Trophoblast cell (in vitro differentiated cells and primary cell): ENCODE measurements around the gene ALDH3B1.

Experiments
- DNase-seq, 2 donors: peaks; one replicate each; pipeline ENCODE4 v3.0.0-alpha.2; 2016
- H2AFZ ChIP-seq: 2 replicates; pipeline ENCODE4 v1.6.1; 2013; ENCODE audit warnings: low read length, moderate library complexity, mild to moderate bottlenecking; ENCODE audit not compliant: insufficient read depth, poor library complexity
- H2AK5ac ChIP-seq: 2 replicates; pipeline ENCODE4 v1.6.1; 2013; ENCODE audit warnings: mild to moderate bottlenecking, low read length
- H2BK120ac ChIP-seq: 2 replicates; pipeline ENCODE4 v1.6.1; 2013; ENCODE audit warnings: low read length, mild to moderate bottlenecking, moderate library complexity; ENCODE audit not compliant: insufficient read depth, poor library complexity
- H2BK12ac ChIP-seq: 2 replicates; pipeline ENCODE4 v1.6.1; 2013; ENCODE audit warnings: mild to moderate bottlenecking, low read length, moderate library complexity
- H2BK5ac ChIP-seq: 2 replicates; pipeline ENCODE4 v1.6.1; 2013; ENCODE audit warnings: low read length, low read depth, moderate library complexity, mild to moderate bottlenecking; ENCODE audit not compliant: poor library complexity
- H3K14ac ChIP-seq: 2 replicates; pipeline ENCODE4 v1.6.1; 2013; ENCODE audit warnings: mild to moderate bottlenecking, low read length
- H3K18ac ChIP-seq: 2 replicates; pipeline ENCODE4 v1.6.1; 2013; ENCODE audit warnings: mild to moderate bottlenecking, low read length
- H3K23ac ChIP-seq: 2 replicates; pipeline ENCODE4 v1.6.1; 2013; ENCODE audit warnings: low read length
- H3K27ac ChIP-seq: 2 replicates; pipeline ENCODE4 v1.5.1; 2013; ENCODE audit warnings: low read depth, mild to moderate bottlenecking, inconsistent platforms, low read length, moderate library complexity
- H3K27me3 ChIP-seq: 2 replicates; pipeline ENCODE4 v1.6.1; 2013; ENCODE audit warnings: inconsistent platforms, mild to moderate bottlenecking, low read length, moderate library complexity; ENCODE audit not compliant: insufficient read depth
- H3K36me3 ChIP-seq, 2 experiments: 1 replicate in 1 of 2; 2 replicates in 1 of 2; pipeline ENCODE4 v1.6.1; 2013; ENCODE audit warnings: low read length in 2 of 2, mild to moderate bottlenecking in 2 of 2, moderate library complexity in 1 of 2; ENCODE audit not compliant: insufficient read depth in 2 of 2, control insufficient read depth in 1 of 2
- H3K4ac ChIP-seq: 2 replicates; pipeline ENCODE4 v1.6.1; 2013; ENCODE audit warnings: low read depth, mild to moderate bottlenecking, low read length, moderate library complexity
- H3K4me1 ChIP-seq, 2 experiments: 1 replicate in 1 of 2; 2 replicates in 1 of 2; pipeline ENCODE4 v1.6.1; 2013; ENCODE audit warnings: low read length in 2 of 2, mild to moderate bottlenecking in 2 of 2, moderate library complexity in 1 of 2; ENCODE audit not compliant: insufficient read depth in 2 of 2, control insufficient read depth in 1 of 2
- H3K4me2 ChIP-seq: 2 replicates; pipeline ENCODE4 v1.6.1; 2013; ENCODE audit warnings: inconsistent platforms, mild to moderate bottlenecking, low read length, moderate library complexity
- H3K4me3 ChIP-seq: 2 replicates; pipeline ENCODE4 v1.5.1; 2013; ENCODE audit warnings: mild to moderate bottlenecking, low read depth, low read length, inconsistent platforms
- H3K79me1 ChIP-seq: one replicate; pipeline ENCODE4 v1.6.1; 2013; ENCODE audit warnings: low read length
- H3K79me2 ChIP-seq: 2 replicates; pipeline ENCODE4 v1.6.1; 2013; ENCODE audit warnings: low read length, mild to moderate bottlenecking; ENCODE audit not compliant: control insufficient read depth, insufficient read depth, poor library complexity
- H3K9ac ChIP-seq: 2 replicates; pipeline ENCODE4 v1.6.1; 2013; ENCODE audit warnings: mild to moderate bottlenecking, low read length
- H3K9me3 ChIP-seq: 2 replicates; pipeline ENCODE4 v1.6.1; 2013; ENCODE audit warnings: low read depth, mild to moderate bottlenecking, control low read depth, inconsistent platforms, low read length; ENCODE audit not compliant: insufficient read depth
- H4K12ac ChIP-seq: 2 replicates; pipeline ENCODE4 v1.6.1; 2013; ENCODE audit warnings: low read depth, mild to moderate bottlenecking, low read length, moderate library complexity
- H4K8ac ChIP-seq: 2 replicates; pipeline ENCODE4 v1.6.1; 2013; ENCODE audit warnings: low read depth, mild to moderate bottlenecking, low read length, moderate library complexity
- H4K91ac ChIP-seq: one replicate; pipeline ENCODE4 v1.6.1; 2013; ENCODE audit warnings: low read depth, mild to moderate bottlenecking, low read length, moderate library complexity
- WGBS: extraction: QIAGEN DNeasy Blood & Tissue Kit; methylation state at CpG from one replicate; pipeline ENCODE4 v1.1.7; 2013; ENCODE audit warnings: missing lambda C conversion rate; ENCODE audit not compliant: insufficient read length, insufficient coverage; ENCODE audit errors: extremely low coverage; 5-methylcytosine and 5-hydroxymethylcytosine counted together

Gene ALDH3B1

GRCh38 chr11:68024508-68024907 is 14.4 kb downstream of the ALDH3B1 start:
- H2AFZ ChIP-seq = no peak overlapping the region
- H3K4me1 ChIP-seq = peaks cover 0 to under 1% of the 10 kb centered on the region in 2 experiments
- no peak overlapping the region for H4K8ac ChIP-seq
- H4K12ac ChIP-seq = no peak overlapping the region
- no peaks in the 10 kb centered on the region for H3K36me3 ChIP-seq
- no peak overlapping the region for H2BK120ac ChIP-seq
- H3K79me1 ChIP-seq = no peaks in the 10 kb centered on the region
- no peaks in the 10 kb centered on the region for H3K79me2 ChIP-seq
- no peak overlapping the region for H3K27ac ChIP-seq
- peaks cover 14% of the 10 kb centered on the region for H3K9me3 ChIP-seq
- no peak overlapping the region for H2BK5ac ChIP-seq
- H2BK12ac ChIP-seq = no peak overlapping the region
- H4K91ac ChIP-seq = no peak overlapping the region
- no CpG with 5 or more reads among the region's 5 CpGs for WGBS
- H3K14ac ChIP-seq = no peak overlapping the region
- H3K4me2 ChIP-seq = no peak overlapping the region
- H3K18ac ChIP-seq = no peak overlapping the region
- H3K9ac ChIP-seq = no peak overlapping the region
- no peak overlapping the region for H2AK5ac ChIP-seq
- no peak overlapping the region for H3K4ac ChIP-seq
- no peak for DNase-seq
- no peaks in the 10 kb centered on the region for H3K27me3 ChIP-seq
- H3K23ac ChIP-seq = no peak overlapping the region
- no peak overlapping the region for H3K4me3 ChIP-seq

GRCh38 chr11:68025047-68025446 is 14.9 kb downstream of the ALDH3B1 start:
- no peak overlapping the region for H3K4me2 ChIP-seq
- no peak overlapping the region for H3K4ac ChIP-seq
- no peaks in the 10 kb centered on the region for H3K36me3 ChIP-seq
- H2BK12ac ChIP-seq = no peak overlapping the region
- H2AFZ ChIP-seq = no peak overlapping the region
- H3K18ac ChIP-seq = no peak overlapping the region
- H4K8ac ChIP-seq = no peak overlapping the region
- no peak overlapping the region for H3K27ac ChIP-seq
- no peaks in the 10 kb centered on the region for H3K79me1 ChIP-seq
- no peak overlapping the region for H2BK5ac ChIP-seq
- H3K79me2 ChIP-seq = no peaks in the 10 kb centered on the region
- H3K14ac ChIP-seq = no peak overlapping the region
- H4K91ac ChIP-seq = no peak overlapping the region
- no peak overlapping the region for H3K23ac ChIP-seq
- H3K9ac ChIP-seq = no peak overlapping the region
- no peak for DNase-seq
- H3K4me1 ChIP-seq = peaks cover 0 to 4% of the 10 kb centered on the region in 2 experiments
- peaks cover 17% of the 10 kb centered on the region for H3K9me3 ChIP-seq
- no peak overlapping the region for H4K12ac ChIP-seq
- no peaks in the 10 kb centered on the region for H3K27me3 ChIP-seq
- no peak overlapping the region for H3K4me3 ChIP-seq
- H2AK5ac ChIP-seq = no peak overlapping the region
- WGBS = no CpG with 5 or more reads among the region's 5 CpGs
- H2BK120ac ChIP-seq = no peak overlapping the region

- H4K12ac ChIP-seq = no peak overlapping the region
- H3K4me2 ChIP-seq = no peak overlapping the region
- no peak overlapping the region for H3K23ac ChIP-seq
- no peak overlapping the region for H3K9ac ChIP-seq
- H2BK5ac ChIP-seq = no peak overlapping the region
- peaks cover 7% of the 10 kb centered on the region for H3K79me2 ChIP-seq
- peaks cover 17% of the 10 kb centered on the region for H3K9me3 ChIP-seq
- no peak overlapping the region for H3K4me3 ChIP-seq
- H2BK12ac ChIP-seq = no peak overlapping the region
- H3K79me1 ChIP-seq = peaks cover 6% of the 10 kb centered on the region
- H3K27ac ChIP-seq = no peak overlapping the region
- no CpG with 5 or more reads among the region's 18 CpGs for WGBS
- H3K18ac ChIP-seq = no peak overlapping the region
- no peaks in the 10 kb centered on the region for H3K36me3 ChIP-seq
- H3K27me3 ChIP-seq = no peaks in the 10 kb centered on the region
- no peak overlapping the region for H4K91ac ChIP-seq
- DNase-seq = no peak
- H2AK5ac ChIP-seq = no peak overlapping the region
- H2BK120ac ChIP-seq = no peak overlapping the region
- no peak overlapping the region for H4K8ac ChIP-seq
- no peak overlapping the region for H2AFZ ChIP-seq
- H3K14ac ChIP-seq = no peak overlapping the region
- H3K4me1 ChIP-seq = peaks cover 4 to 8% of the 10 kb centered on the region in 2 experiments
- H3K4ac ChIP-seq = no peak overlapping the region
Measured at GRCh38 chr11:68026391-68027105, 16.4 kb downstream of the ALDH3B1 start.

GRCh38 chr11:68027667-68028066 is 17.5 kb downstream of the ALDH3B1 start:
- Histone ChIP-seq H3K14ac (no peak overlapping the region), H4K12ac (no peak overlapping the region)

More at GRCh38 chr11:68027667-68028066, 17.5 kb downstream of the ALDH3B1 start:
- no peak overlapping the region for H2AFZ ChIP-seq
- no peak overlapping the region for H2BK120ac ChIP-seq
- WGBS = no CpG with 5 or more reads among the region's 21 CpGs
- no peak overlapping the region for H3K4me3 ChIP-seq
- H3K9ac ChIP-seq = no peak overlapping the region
- no peak overlapping the region for H3K4ac ChIP-seq
- peaks cover 6% of the 10 kb centered on the region for H3K79me1 ChIP-seq
- H3K4me1 ChIP-seq = peaks cover 4 to 8% of the 10 kb centered on the region in 2 experiments
- DNase-seq = no peak
- H2BK5ac ChIP-seq = no peak overlapping the region
- H3K27me3 ChIP-seq = no peaks in the 10 kb centered on the region
- no peak overlapping the region for H4K8ac ChIP-seq
- H3K79me2 ChIP-seq = peaks cover 7% of the 10 kb centered on the region
- H3K23ac ChIP-seq = no peak overlapping the region
- H3K18ac ChIP-seq = no peak overlapping the region
- no peak overlapping the region for H3K27ac ChIP-seq
- H2AK5ac ChIP-seq = no peak overlapping the region
- no peak overlapping the region for H3K4me2 ChIP-seq
- H2BK12ac ChIP-seq = no peak overlapping the region
- H4K91ac ChIP-seq = no peak overlapping the region
- H3K9me3 ChIP-seq = peaks cover 17% of the 10 kb centered on the region
- peaks cover 3 to 4% of the 10 kb centered on the region in 2 experiments for H3K36me3 ChIP-seq
